ENCODE data around the gene KLHDC8B.

KLHDC8B gene

GRCh38 chr3:49132073-49132436, 39.3 kb upstream of the KLHDC8B start:
- no peak overlapping the region for H3K4me2 ChIP-seq (ENCODE audit: low read length)
- no peaks in the 10 kb centered on the region for H3K36me3 ChIP-seq (ENCODE audit: insufficient read depth, low read length)
- H3K79me2 ChIP-seq (ENCODE audit: insufficient read depth, low read length) = no peaks in the 10 kb centered on the region
- peaks cover 4% of the 10 kb centered on the region; the same call in 1 of the 2 replicates for H3K27me3 ChIP-seq (ENCODE audit: insufficient read depth, low read length)
- H3K9ac ChIP-seq (ENCODE audit: low read length) = no peak overlapping the region
- H3K27ac ChIP-seq (ENCODE audit: low read depth, low read length, poor library complexity, severe bottlenecking) = no peak overlapping the region
- TF ChIP-seq EZH2 (IDR thresholded peaks at IDR 0.05; ENCODE audit: borderline replicate concordance, low read length) = no peak
- TF ChIP-seq CTCF (IDR thresholded peaks at IDR 0.05; ENCODE audit: low read length) = no peak
- H3K9me3 ChIP-seq (ENCODE audit: low read length) = no peaks in the 10 kb centered on the region
- H2AFZ ChIP-seq (ENCODE audit: low read length) = no peak overlapping the region
- H3K4me1 ChIP-seq (ENCODE audit: insufficient read depth, low read length, severe bottlenecking) = no peaks in the 10 kb centered on the region
- no peaks in the 10 kb centered on the region for H3F3A ChIP-seq (ENCODE audit: insufficient read depth, low read length)
- no peak overlapping the region for H3K4me3 ChIP-seq (ENCODE audit: low read depth, low read length, poor library complexity, severe bottlenecking)
- H4K20me1 ChIP-seq (ENCODE audit: insufficient read depth, low read length) = no peaks in the 10 kb centered on the region
- no peaks in the 10 kb centered on the region for H3K9me2 ChIP-seq (ENCODE audit: low read depth, low read length)

GRCh38 chr3:49132437-49133225, 38.8 kb upstream of the KLHDC8B start, which contains the start of gene LAMB2:
Gene LAMB2, minus strand, starts transcription at chr3:49133050. Its CDS starts 183 bp downstream, at chr3:49132867.
- H4K20me1 ChIP-seq (ENCODE audit: insufficient read depth, low read length) = no peaks in the 10 kb centered on the region
- no peaks in the 10 kb centered on the region for H3K9me2 ChIP-seq (ENCODE audit: low read depth, low read length)
- TF ChIP-seq CTCF (IDR thresholded peaks at IDR 0.05; ENCODE audit: low read length) (no peak), EZH2 (IDR thresholded peaks at IDR 0.05; ENCODE audit: borderline replicate concordance, low read length) (no peak)
- H3K27ac ChIP-seq (ENCODE audit: low read depth, low read length, poor library complexity, severe bottlenecking) = no peak within 1 kb of the TSS
- no peaks in the 10 kb centered on the region for H3K36me3 ChIP-seq (ENCODE audit: insufficient read depth, low read length)
- no peaks in the 10 kb centered on the region for H3K4me1 ChIP-seq (ENCODE audit: insufficient read depth, low read length, severe bottlenecking)
- H3K79me2 ChIP-seq (ENCODE audit: insufficient read depth, low read length) = no peaks in the 10 kb centered on the region
- no peaks in the 10 kb centered on the region for H3K9me3 ChIP-seq (ENCODE audit: low read length)
- H2AFZ ChIP-seq (ENCODE audit: low read length) = no peak within 1 kb of the TSS
- no peak within 1 kb of the TSS for H3K4me2 ChIP-seq (ENCODE audit: low read length)
- H3F3A ChIP-seq (ENCODE audit: insufficient read depth, low read length) = no peaks in the 10 kb centered on the region
- H3K9ac ChIP-seq (ENCODE audit: low read length) = no peak within 1 kb of the TSS
- H3K4me3 ChIP-seq (ENCODE audit: low read depth, low read length, poor library complexity, severe bottlenecking) = no peak within 1 kb of the TSS
- peaks cover 4% of the 10 kb centered on the region; the same call in 1 of the 2 replicates for H3K27me3 ChIP-seq (ENCODE audit: insufficient read depth, low read length)

- Histone ChIP-seq H2AFZ (ENCODE audit: low read length) (no peak overlapping the region), H3K4me3 (ENCODE audit: low read depth, low read length, poor library complexity, severe bottlenecking) (no peak overlapping the region), H3K27me3 (ENCODE audit: insufficient read depth, low read length) (peaks cover 4% of the 10 kb centered on the region; the same call in 1 of the 2 replicates), H3K9me2 (ENCODE audit: low read depth, low read length) (no peaks in the 10 kb centered on the region), H3F3A (ENCODE audit: insufficient read depth, low read length) (no peaks in the 10 kb centered on the region), H4K20me1 (ENCODE audit: insufficient read depth, low read length) (no peaks in the 10 kb centered on the region), H3K79me2 (ENCODE audit: insufficient read depth, low read length) (no peaks in the 10 kb centered on the region), H3K27ac (ENCODE audit: low read depth, low read length, poor library complexity, severe bottlenecking) (no peak overlapping the region), H3K9me3 (ENCODE audit: low read length) (no peaks in the 10 kb centered on the region), H3K36me3 (ENCODE audit: insufficient read depth, low read length) (no peaks in the 10 kb centered on the region), H3K9ac (ENCODE audit: low read length) (no peak overlapping the region), H3K4me1 (ENCODE audit: insufficient read depth, low read length, severe bottlenecking) (no peaks in the 10 kb centered on the region), H3K4me2 (ENCODE audit: low read length) (no peak overlapping the region)
- TF ChIP-seq EZH2 (IDR thresholded peaks at IDR 0.05; ENCODE audit: borderline replicate concordance, low read length) = no peak
- no peak for TF ChIP-seq CTCF (IDR thresholded peaks at IDR 0.05; ENCODE audit: low read length)
Observed at GRCh38 chr3:49133226-49133951, 38.0 kb upstream of the KLHDC8B start.
